ENCODE measurements around the gene SLC6A11.

Gene SLC6A11

GRCh38 chr3:10978956-10979355, 162.9 kb downstream of the SLC6A11 start:
- no peak overlapping the region for H3K4me3 Mint-ChIP-seq
- DNase-seq (ENCODE audit: low spot score in 2 of 2), result no peak
- H3K4me1 Mint-ChIP-seq, result no peaks in the 10 kb centered on the region
- ATAC-seq (ENCODE audit: low read depth), result no peak
- peaks cover 3% of the 10 kb centered on the region for H3K9me3 Mint-ChIP-seq
- no peak overlapping the region for H3K27ac Mint-ChIP-seq
- H3K36me3 Mint-ChIP-seq, result no peaks in the 10 kb centered on the region
- peaks cover 13% of the 10 kb centered on the region for H3K27me3 Mint-ChIP-seq

- Mint-ChIP-seq H3K36me3 (no peaks in the 10 kb centered on the region), H3K4me3 (no peak overlapping the region), H3K27me3 (peaks cover 8% of the 10 kb centered on the region), H3K9me3 (peaks cover 3% of the 10 kb centered on the region), H3K27ac (no peak overlapping the region), H3K4me1 (no peaks in the 10 kb centered on the region)
- ATAC-seq (ENCODE audit: low read depth) (no peak), DNase-seq (ENCODE audit: low spot score in 2 of 2) (no peak)
Measured at GRCh38 chr3:10980312-10980711, 164.3 kb downstream of the SLC6A11 start.

GRCh38 chr3:10981031-10981430, 165.0 kb downstream of the SLC6A11 start:
- DNase-seq (ENCODE audit: low spot score in 2 of 2) (no peak), ATAC-seq (ENCODE audit: low read depth) (no peak)
- Mint-ChIP-seq H3K4me1 (no peaks in the 10 kb centered on the region), H3K4me3 (no peak overlapping the region), H3K27ac (no peak overlapping the region), H3K9me3 (peaks cover 3% of the 10 kb centered on the region), H3K27me3 (peaks cover 8% of the 10 kb centered on the region), H3K36me3 (no peaks in the 10 kb centered on the region)

GRCh38 chr3:10981961-10982360, 165.9 kb downstream of the SLC6A11 start:
- ATAC-seq (ENCODE audit: low read depth), result no peak
- peaks cover 8% of the 10 kb centered on the region for H3K27me3 Mint-ChIP-seq
- DNase-seq (ENCODE audit: low spot score in 2 of 2), result no peak
- no peak overlapping the region for H3K27ac Mint-ChIP-seq
- H3K36me3 Mint-ChIP-seq, result no peaks in the 10 kb centered on the region
- peaks cover 3% of the 10 kb centered on the region for H3K9me3 Mint-ChIP-seq
- H3K4me1 Mint-ChIP-seq, result no peaks in the 10 kb centered on the region
- H3K4me3 Mint-ChIP-seq, result no peak overlapping the region

GRCh38 chr3:10982782-10983181, 166.8 kb downstream of the SLC6A11 start:
- peaks cover 8% of the 10 kb centered on the region for H3K27me3 Mint-ChIP-seq
- ATAC-seq (ENCODE audit: low read depth), result no peak
- H3K4me1 Mint-ChIP-seq, result no peaks in the 10 kb centered on the region
- H3K36me3 Mint-ChIP-seq, result no peaks in the 10 kb centered on the region
- no peak for DNase-seq (ENCODE audit: low spot score in 2 of 2)
- no peak overlapping the region for H3K4me3 Mint-ChIP-seq
- H3K9me3 Mint-ChIP-seq, result peaks cover 3% of the 10 kb centered on the region
- H3K27ac Mint-ChIP-seq, result no peak overlapping the region

- Mint-ChIP-seq H3K4me3 (no peak overlapping the region), H3K27me3 (peaks cover 6% of the 10 kb centered on the region), H3K9me3 (peaks cover 3% of the 10 kb centered on the region), H3K36me3 (no peaks in the 10 kb centered on the region), H3K4me1 (no peaks in the 10 kb centered on the region), H3K27ac (no peak overlapping the region)
- DNase-seq (ENCODE audit: low spot score in 2 of 2) (peak; percentile 6 to 14), ATAC-seq (ENCODE audit: low read depth) (peak; percentile 32)
Measured at GRCh38 chr3:10983219-10983916, 167.3 kb downstream of the SLC6A11 start.

- no peak for ATAC-seq (ENCODE audit: low read depth)
- DNase-seq (ENCODE audit: low spot score in 2 of 2), result no peak
- H3K4me1 Mint-ChIP-seq, result no peaks in the 10 kb centered on the region
- no peak overlapping the region for H3K4me3 Mint-ChIP-seq
- H3K27me3 Mint-ChIP-seq, result peaks cover 8% of the 10 kb centered on the region
- H3K36me3 Mint-ChIP-seq, result no peaks in the 10 kb centered on the region
- peaks cover 3% of the 10 kb centered on the region for H3K9me3 Mint-ChIP-seq
- H3K27ac Mint-ChIP-seq, result no peak overlapping the region
Measured at GRCh38 chr3:10984371-10984896, 168.4 kb downstream of the SLC6A11 start.

- ATAC-seq (ENCODE audit: low read depth) (no peak), DNase-seq (ENCODE audit: low spot score in 2 of 2) (no peak)
- H3K9me3 Mint-ChIP-seq, result peaks cover 6% of the 10 kb centered on the region
- H3K27ac Mint-ChIP-seq, result no peak overlapping the region
- H3K36me3 Mint-ChIP-seq, result no peaks in the 10 kb centered on the region
- H3K4me3 Mint-ChIP-seq, result no peak overlapping the region
- H3K27me3 Mint-ChIP-seq, result peaks cover 10% of the 10 kb centered on the region
- H3K4me1 Mint-ChIP-seq, result no peaks in the 10 kb centered on the region
Measured at GRCh38 chr3:10985181-10985580, 169.2 kb downstream of the SLC6A11 start.

- peaks cover 18% of the 10 kb centered on the region for H3K27me3 Mint-ChIP-seq
- H3K9me3 Mint-ChIP-seq, result peaks cover 6% of the 10 kb centered on the region
- H3K4me1 Mint-ChIP-seq, result peaks cover 2% of the 10 kb centered on the region
- DNase-seq (ENCODE audit: low spot score in 2 of 2) (no peak), ATAC-seq (ENCODE audit: low read depth) (no peak)
- H3K36me3 Mint-ChIP-seq, result no peaks in the 10 kb centered on the region
- H3K27ac Mint-ChIP-seq, result no peak overlapping the region
- no peak overlapping the region for H3K4me3 Mint-ChIP-seq
Measured at GRCh38 chr3:10986592-10986991, 170.6 kb downstream of the SLC6A11 start.

GRCh38 chr3:10988001-10988665, 172.1 kb downstream of the SLC6A11 start:
- Mint-ChIP-seq H3K4me3 (no peak overlapping the region), H3K27me3 (peaks cover 25% of the 10 kb centered on the region), H3K4me1 (peaks cover 7% of the 10 kb centered on the region), H3K27ac (no peak overlapping the region), H3K9me3 (peaks cover 6% of the 10 kb centered on the region), H3K36me3 (peaks cover 3% of the 10 kb centered on the region)
- DNase-seq (ENCODE audit: low spot score in 2 of 2) (no peak), ATAC-seq (ENCODE audit: low read depth) (no peak)

- Mint-ChIP-seq H3K36me3 (peaks cover 3% of the 10 kb centered on the region), H3K27me3 (peaks cover 25% of the 10 kb centered on the region), H3K4me3 (no peak overlapping the region), H3K27ac (no peak overlapping the region), H3K4me1 (peaks cover 7% of the 10 kb centered on the region), H3K9me3 (peaks cover 6% of the 10 kb centered on the region)
- ATAC-seq (ENCODE audit: low read depth) (no peak), DNase-seq (ENCODE audit: low spot score in 2 of 2) (no peak)
Measured at GRCh38 chr3:10988991-10989484, 173.0 kb downstream of the SLC6A11 start.
